HL-60 (cell line): ENCODE data around the gene CACNA1G.
A peak's percentile ranks its signal among the peaks of the same experiment; 100 is the strongest.

Source experiments
- DNase-seq, 2 experiments: peaks; one replicate each; pipeline ENCODE4 v3.0.0-alpha.2; 2010 to 2020; ENCODE audit warnings: low read depth in 1 of 2, low spot score in 1 of 2
- H3K27ac ChIP-seq: fragments of 250-450 bp; sonication (Bioruptor Pico); replicated peaks from 2 replicates; pipeline ENCODE4 v1.5.1; 2020; ENCODE audit warnings: mild to moderate bottlenecking, moderate library complexity
- H3K27me3 ChIP-seq: fragments of 250-450 bp; sonication (Bioruptor Pico); 2 replicates; pipeline ENCODE4 v1.5.1; 2021; ENCODE audit warnings: mild to moderate bottlenecking, moderate library complexity; ENCODE audit not compliant: insufficient read depth, poor library complexity, severe bottlenecking
- H3K4me3 ChIP-seq: replicated peaks from 2 replicates; pipeline ENCODE4 v1.5.1; 2011; ENCODE audit warnings: mild to moderate bottlenecking, control low read depth, low read length; ENCODE audit not compliant: insufficient read depth
- CTCF ChIP-seq: IDR thresholded peaks from one replicate; pipeline ENCODE4 v1.5.1; 2011; ENCODE audit warnings: low read length, control low read depth, inconsistent platforms; ENCODE audit not compliant: insufficient read depth
- GABPA ChIP-seq: IDR thresholded peaks from 2 replicates; pipeline ENCODE4 v1.6.1; 2012; ENCODE audit warnings: low read depth
- POLR2AphosphoS5 ChIP-seq: IDR thresholded peaks from 2 replicates; pipeline ENCODE4 v1.6.1; 2012; ENCODE audit warnings: low read depth
- REST ChIP-seq: IDR thresholded peaks from 2 replicates; pipeline ENCODE4 v1.6.1; 2012; ENCODE audit warnings: low read depth; ENCODE audit not compliant: insufficient replicate concordance
- SPI1 ChIP-seq: IDR thresholded peaks from 2 replicates; pipeline ENCODE4 v1.6.1; 2012; ENCODE audit warnings: low read depth, mild to moderate bottlenecking, borderline replicate concordance

Gene CACNA1G

GRCh38 chr17:50638966-50639713 is 78.6 kb downstream of the CACNA1G start:
- DNase-seq, result no peak
- H3K27me3 ChIP-seq, result peaks cover 20% of the 10 kb centered on the region
- TF ChIP-seq SPI1, result no peak
- no peak for TF ChIP-seq CTCF
- no peak overlapping the region for H3K27ac ChIP-seq
- no peak overlapping the region for H3K4me3 ChIP-seq

GRCh38 chr17:50640686-50641351 is 80.3 kb downstream of the CACNA1G start:
- H3K27ac ChIP-seq, result no peak overlapping the region

GRCh38 chr17:50641357-50641756 is 80.8 kb downstream of the CACNA1G start:
- TF ChIP-seq CTCF, result no peak
- no peak for TF ChIP-seq GABPA
- no peak for TF ChIP-seq POLR2AphosphoS5
- no peak overlapping the region for H3K27ac ChIP-seq
- H3K27me3 ChIP-seq, result peaks cover 2% of the 10 kb centered on the region

More at GRCh38 chr17:50640686-50641351, 80.3 kb downstream of the CACNA1G start:
- Histone ChIP-seq H3K4me3 (no peak overlapping the region), H3K27me3 (peaks cover 6% of the 10 kb centered on the region)
- no peak for TF ChIP-seq GABPA
- no peak for TF ChIP-seq SPI1
- no peak for TF ChIP-seq REST
- no peak for TF ChIP-seq CTCF
- TF ChIP-seq POLR2AphosphoS5, result no peak
- peak in 1 of 2 experiments; percentile 49 for DNase-seq

GRCh38 chr17:50642071-50642721 is 81.7 kb downstream of the CACNA1G start:
- no peak overlapping the region for H3K4me3 ChIP-seq
- DNase-seq, result no peak
- TF ChIP-seq POLR2AphosphoS5, result no peak
- TF ChIP-seq SPI1, result no peak
- TF ChIP-seq GABPA, result no peak
- no peak for TF ChIP-seq REST
- H3K27ac ChIP-seq, result no peak overlapping the region
- H3K27me3 ChIP-seq, result peaks cover 2% of the 10 kb centered on the region

More at GRCh38 chr17:50641357-50641756, 80.8 kb downstream of the CACNA1G start:
- DNase-seq, result no peak
- H3K4me3 ChIP-seq, result no peak overlapping the region
